ENCODE results near the gene GALNT3.

DNA sequence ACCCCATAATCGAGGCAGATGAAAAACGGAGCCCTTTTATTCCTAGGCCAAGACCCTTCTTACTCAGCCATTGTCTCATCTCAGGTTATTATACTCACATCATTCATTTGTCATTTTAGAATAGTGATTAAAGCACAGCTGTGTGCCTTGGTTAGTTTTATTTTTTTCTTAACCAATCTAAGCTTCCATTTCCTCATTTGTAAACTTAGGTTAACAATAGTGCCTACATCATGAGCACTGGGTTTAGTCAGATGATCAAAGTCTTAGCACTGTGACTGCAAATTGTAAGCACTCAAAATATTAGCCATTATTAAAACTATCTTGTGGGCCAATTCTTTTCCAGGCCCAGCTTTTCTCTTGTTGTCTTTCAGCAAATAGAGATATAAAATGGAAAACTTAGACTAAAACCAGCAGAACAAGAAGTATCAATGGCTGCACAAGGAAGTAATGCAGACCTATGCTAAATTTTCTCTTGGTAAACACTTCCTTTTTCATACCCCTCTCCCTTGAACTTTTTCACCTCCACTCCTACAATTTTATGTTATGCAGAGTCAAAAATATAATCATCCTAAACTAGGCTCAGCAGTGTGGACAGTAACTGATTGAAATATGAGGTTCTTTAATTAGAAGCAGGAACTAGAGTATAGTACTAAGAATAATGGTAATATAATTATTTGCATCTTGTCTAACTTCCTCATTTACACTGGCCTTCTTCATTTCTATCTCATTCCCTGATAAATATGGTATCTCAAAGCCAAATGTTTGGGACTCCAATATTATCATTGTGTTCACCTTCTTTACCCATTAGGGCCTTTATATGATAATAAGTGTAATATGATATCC is 21.5 kb upstream of the GALNT3 start:
- TF ChIP-seq CTCF (IDR thresholded peaks at IDR 0.05; ENCODE audit: low read depth, low read length, missing input control) (no peak), YY1 (IDR thresholded peaks at IDR 0.05) (no peak), RAD21 (IDR thresholded peaks at IDR 0.05) (no peak), RXRA (IDR thresholded peaks at IDR 0.05) (no peak), FOXA1 (IDR thresholded peaks at IDR 0.05) (no peak), MAX (IDR thresholded peaks at IDR 0.05) (no peak), JUND (IDR thresholded peaks at IDR 0.05) (no peak), HNF4G (IDR thresholded peaks at IDR 0.05) (no peak), TAF1 (conservative IDR thresholded peaks at IDR 0.05) (no peak), SP1 (IDR thresholded peaks at IDR 0.05) (no peak), GABPA (IDR thresholded peaks at IDR 0.05 in 1 of 2, conservative IDR thresholded peaks at IDR 0.05 in 1 of 2) (no peak)
- TF ChIP-seq, protein P1, sequence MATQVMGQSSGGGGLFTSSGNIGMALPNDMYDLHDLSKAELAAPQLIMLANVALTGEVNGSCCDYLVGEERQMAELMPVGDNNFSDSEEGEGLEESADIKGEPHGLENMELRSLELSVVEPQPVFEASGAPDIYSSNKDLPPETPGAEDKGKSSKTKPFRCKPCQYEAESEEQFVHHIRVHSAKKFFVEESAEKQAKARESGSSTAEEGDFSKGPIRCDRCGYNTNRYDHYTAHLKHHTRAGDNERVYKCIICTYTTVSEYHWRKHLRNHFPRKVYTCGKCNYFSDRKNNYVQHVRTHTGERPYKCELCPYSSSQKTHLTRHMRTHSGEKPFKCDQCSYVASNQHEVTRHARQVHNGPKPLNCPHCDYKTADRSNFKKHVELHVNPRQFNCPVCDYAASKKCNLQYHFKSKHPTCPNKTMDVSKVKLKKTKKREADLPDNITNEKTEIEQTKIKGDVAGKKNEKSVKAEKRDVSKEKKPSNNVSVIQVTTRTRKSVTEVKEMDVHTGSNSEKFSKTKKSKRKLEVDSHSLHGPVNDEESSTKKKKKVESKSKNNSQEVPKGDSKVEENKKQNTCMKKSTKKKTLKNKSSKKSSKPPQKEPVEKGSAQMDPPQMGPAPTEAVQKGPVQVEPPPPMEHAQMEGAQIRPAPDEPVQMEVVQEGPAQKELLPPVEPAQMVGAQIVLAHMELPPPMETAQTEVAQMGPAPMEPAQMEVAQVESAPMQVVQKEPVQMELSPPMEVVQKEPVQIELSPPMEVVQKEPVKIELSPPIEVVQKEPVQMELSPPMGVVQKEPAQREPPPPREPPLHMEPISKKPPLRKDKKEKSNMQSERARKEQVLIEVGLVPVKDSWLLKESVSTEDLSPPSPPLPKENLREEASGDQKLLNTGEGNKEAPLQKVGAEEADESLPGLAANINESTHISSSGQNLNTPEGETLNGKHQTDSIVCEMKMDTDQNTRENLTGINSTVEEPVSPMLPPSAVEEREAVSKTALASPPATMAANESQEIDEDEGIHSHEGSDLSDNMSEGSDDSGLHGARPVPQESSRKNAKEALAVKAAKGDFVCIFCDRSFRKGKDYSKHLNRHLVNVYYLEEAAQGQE (IDR thresholded peaks at IDR 0.05), result no peak
- TF ChIP-seq, protein P2, sequence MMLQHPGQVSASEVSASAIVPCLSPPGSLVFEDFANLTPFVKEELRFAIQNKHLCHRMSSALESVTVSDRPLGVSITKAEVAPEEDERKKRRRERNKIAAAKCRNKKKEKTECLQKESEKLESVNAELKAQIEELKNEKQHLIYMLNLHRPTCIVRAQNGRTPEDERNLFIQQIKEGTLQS (IDR thresholded peaks at IDR 0.05), result no peak
